Measurements from ENCODE around the gene ZNF311.
"Not testable (repeated sequence)": the region's sequence is repeated elsewhere in the genome, so short reads cannot be mapped to it uniquely, and the experiment has no call there.

Gene ZNF311

GRCh38 chr6:28953039-28953584 is 52.0 kb downstream of the ZNF311 start:
- peak; percentile 77 to 85 for DNase-seq
- TF ChIP-seq GATA1 (IDR thresholded peaks at IDR 0.05; ENCODE audit: low read depth, low read length) (no peak), POLR2A (IDR thresholded peaks at IDR 0.05; ENCODE audit: low read length) (no peak)

- not testable (repeated sequence) for DNase-seq
Measured at GRCh38 chr6:28949656-28950195, 55.4 kb downstream of the ZNF311 start.

- TF ChIP-seq GATA1 (IDR thresholded peaks at IDR 0.05; ENCODE audit: low read depth, low read length): no peak
- TF ChIP-seq POLR2A (IDR thresholded peaks at IDR 0.05; ENCODE audit: low read length): no peak
- DNase-seq: no peak
Measured at GRCh38 chr6:28948782-28949486, 56.2 kb downstream of the ZNF311 start.

- DNase-seq: no peak
- TF ChIP-seq GATA1 (IDR thresholded peaks at IDR 0.05; ENCODE audit: low read depth, low read length) (no peak), POLR2A (IDR thresholded peaks at IDR 0.05; ENCODE audit: low read length) (no peak)
Measured at GRCh38 chr6:28947831-28948270, 57.3 kb downstream of the ZNF311 start.

GRCh38 chr6:28947067-28947765 is 57.9 kb downstream of the ZNF311 start:
- DNase-seq: no peak
- TF ChIP-seq POLR2A (IDR thresholded peaks at IDR 0.05; ENCODE audit: low read length): no peak
- no peak for TF ChIP-seq GATA1 (IDR thresholded peaks at IDR 0.05; ENCODE audit: low read depth, low read length)

GRCh38 chr6:28945349-28945748 is 59.8 kb downstream of the ZNF311 start:
- no peak for DNase-seq
- TF ChIP-seq POLR2A (IDR thresholded peaks at IDR 0.05; ENCODE audit: low read length) (no peak), GATA1 (IDR thresholded peaks at IDR 0.05; ENCODE audit: low read depth, low read length) (no peak)
